GM21825 (cell line): Measurements from ENCODE around the gene TMEM141.

Source experiments
- ATAC-seq: cut with Tn5 transposase; IDR thresholded peaks from one replicate; pipeline ENCODE4 v1.9.1; 2021; ENCODE audit warnings: mild to moderate bottlenecking, moderate library complexity; ENCODE audit not compliant: unreplicated experiment

The TMEM141 gene

DNA sequence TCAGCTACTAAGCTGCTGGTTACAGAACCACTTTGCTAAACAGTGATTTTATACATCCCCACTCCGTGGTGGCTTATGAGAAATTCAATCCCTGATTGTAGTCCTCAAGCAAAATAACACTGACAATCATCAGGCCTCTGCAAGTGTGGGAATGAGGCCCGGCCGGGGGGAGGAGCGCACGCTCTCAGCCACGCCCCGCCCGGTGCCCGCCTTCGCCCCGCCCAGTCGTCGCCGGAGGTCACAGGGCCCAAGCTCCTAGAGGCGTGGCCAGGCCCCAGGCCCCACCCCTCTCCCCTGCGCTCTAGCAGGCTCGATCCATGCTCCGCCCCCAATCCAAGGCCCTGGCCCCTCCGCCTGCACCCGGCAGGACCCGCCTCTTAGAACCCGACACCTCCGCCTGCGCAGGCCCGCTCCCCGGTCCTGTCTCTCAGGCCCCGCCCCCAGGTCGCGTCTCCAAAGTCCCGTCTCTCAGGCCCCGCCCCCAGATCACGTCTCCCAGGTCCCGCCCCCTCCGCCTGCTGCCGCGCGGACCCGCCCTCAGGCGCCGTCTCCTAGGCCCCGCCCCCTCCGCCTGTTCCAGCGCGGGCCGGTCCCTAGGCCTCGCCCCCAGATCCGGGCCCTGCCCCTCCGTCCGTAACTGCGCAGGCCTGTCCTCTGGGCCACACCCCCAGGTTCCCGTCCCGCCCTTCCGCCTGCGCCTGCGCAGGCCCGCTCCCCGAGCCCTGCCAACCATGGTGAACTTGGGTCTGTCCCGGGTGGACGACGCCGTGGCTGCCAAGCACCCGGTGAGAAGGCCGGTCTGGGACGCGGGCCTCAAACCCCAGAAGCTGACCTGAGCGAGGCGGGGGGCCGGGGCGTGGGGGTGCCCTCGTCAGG lies at the start of gene TMEM141:
Gene TMEM141 (plus strand): TSS at position 705 of the 876 bp plus-strand sequence. CDS start 27 bp downstream, at position 732.
- ATAC-seq: peak; percentile 84

DNA sequence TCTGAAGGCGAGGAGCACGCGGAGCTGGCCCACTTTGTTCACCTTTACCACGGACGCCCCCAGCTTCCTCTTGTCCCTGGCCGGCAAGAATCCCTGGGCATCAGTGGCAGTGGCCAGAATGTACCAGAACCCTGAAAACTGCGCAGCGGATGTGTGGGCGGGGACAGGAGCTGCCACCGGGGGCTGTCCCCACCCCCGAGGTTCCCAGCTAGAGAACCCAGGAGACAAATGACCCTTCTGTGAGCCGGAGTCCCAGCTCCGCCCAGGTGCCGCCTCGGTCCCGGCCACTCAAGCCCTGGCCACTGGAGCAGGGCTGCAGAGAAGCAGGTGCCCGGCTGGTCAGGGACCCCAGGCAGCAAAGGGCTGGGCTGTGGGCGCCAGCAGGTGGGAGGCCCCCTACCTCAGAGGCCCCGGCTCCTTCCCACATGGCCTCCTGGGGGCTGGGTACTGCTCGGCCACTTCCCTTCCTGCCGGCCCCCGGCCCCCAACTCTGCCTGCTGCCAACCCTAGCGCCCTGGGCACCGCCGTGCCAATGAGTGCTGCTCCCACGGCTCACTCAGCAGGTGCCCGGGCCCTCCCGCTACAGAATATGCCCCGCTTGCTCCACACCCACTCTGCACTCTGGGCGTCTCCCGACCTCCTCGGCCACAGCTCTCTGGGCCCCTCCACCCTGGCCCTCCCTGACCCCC lies 49.1 kb upstream of the TMEM141 start:
- peak; percentile 44 for ATAC-seq

DNA sequence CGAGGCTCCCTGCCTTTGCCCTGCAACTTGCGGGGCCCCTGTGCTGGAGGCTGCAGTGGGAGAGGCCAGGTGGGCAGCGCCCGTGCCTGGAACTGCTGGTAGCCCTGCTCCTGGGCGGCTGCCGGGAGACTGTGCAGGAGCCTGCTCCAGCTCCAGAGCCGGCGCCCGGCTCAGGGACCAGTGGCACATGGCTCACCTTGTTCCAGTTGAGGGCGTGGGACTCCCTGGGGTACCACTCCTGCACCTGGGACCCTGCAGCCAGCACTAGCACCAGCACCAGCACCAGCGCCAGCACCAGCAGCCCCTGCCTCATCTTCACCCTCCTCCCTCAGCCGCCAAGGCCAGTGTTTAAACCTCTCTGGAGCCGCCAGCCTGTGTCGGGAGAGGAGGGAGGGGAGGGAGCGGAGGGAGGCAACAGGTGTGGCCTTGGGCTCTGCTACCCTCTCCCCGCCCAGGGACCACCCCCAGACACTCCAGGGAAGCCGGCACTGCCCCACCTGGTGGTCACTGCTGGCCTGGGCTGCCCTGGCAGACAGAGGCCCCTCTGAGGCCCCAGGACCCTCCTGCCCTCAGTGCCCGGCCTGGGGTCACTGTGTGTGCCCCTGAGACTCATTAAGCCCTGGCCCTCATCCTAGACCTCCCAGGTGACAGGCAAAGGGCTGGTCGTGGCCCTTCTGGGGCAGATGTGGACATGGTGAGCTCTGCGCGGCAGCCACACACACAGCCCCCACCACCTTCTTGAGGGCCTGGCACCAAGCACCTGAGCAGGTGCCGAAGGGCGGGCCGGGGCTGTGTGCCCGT lies 48.4 kb upstream of the TMEM141 start, which contains the start of gene LCN10:
Gene LCN10 (minus strand): TSS at position 350 of the 801 bp plus-strand sequence. CDS start 37 bp downstream, at position 313.
- ATAC-seq: no peak

DNA sequence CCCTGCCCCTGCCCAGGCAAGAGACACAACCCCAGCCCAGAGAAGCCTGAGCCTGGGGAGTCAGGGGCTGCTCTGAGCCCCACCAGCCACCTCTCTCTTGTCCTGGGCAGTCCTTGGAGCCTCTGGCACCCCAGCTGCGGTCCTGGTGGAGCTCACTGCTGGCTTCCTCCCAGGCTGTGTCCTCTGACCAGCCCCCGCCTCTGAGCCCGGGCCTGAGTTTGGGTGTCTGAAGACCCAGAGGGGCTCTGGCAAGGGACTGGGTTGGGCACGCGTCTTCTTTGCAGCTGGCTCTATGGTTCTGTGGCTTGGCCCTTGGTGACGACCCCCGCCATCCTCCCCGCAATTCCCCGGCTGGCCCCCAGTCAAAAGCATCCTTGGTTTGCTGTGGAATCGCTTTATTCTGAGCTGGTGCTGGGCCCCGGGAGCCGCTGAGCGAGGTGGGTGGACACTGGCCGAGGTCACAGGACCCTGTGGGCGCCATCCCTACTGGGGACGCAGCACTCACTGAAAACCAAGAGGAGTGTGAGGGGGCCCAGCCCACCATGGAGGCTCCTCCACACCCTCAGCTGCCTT lies 47.4 kb upstream of the TMEM141 start:
- ATAC-seq: no peak

DNA sequence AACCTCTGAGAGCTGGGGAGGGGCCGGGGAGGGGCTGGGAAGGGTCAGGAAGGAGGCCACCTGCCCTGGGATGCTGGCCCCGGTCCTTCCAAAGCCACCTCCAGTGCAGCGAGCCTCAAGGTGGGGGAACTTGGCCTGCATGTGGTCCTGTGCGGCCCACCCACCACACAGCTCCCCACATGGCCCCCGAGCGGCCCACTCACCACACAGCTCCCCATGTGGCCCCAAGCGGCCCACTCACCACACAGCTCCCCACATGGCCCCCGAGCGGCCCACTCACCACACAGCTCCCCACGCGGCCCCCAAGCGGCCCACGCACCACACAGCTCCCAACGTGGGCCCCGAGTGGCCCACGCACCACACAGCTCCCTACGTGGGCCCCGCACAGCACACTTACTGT lies 46.4 kb upstream of the TMEM141 start:
- no peak for ATAC-seq

DNA sequence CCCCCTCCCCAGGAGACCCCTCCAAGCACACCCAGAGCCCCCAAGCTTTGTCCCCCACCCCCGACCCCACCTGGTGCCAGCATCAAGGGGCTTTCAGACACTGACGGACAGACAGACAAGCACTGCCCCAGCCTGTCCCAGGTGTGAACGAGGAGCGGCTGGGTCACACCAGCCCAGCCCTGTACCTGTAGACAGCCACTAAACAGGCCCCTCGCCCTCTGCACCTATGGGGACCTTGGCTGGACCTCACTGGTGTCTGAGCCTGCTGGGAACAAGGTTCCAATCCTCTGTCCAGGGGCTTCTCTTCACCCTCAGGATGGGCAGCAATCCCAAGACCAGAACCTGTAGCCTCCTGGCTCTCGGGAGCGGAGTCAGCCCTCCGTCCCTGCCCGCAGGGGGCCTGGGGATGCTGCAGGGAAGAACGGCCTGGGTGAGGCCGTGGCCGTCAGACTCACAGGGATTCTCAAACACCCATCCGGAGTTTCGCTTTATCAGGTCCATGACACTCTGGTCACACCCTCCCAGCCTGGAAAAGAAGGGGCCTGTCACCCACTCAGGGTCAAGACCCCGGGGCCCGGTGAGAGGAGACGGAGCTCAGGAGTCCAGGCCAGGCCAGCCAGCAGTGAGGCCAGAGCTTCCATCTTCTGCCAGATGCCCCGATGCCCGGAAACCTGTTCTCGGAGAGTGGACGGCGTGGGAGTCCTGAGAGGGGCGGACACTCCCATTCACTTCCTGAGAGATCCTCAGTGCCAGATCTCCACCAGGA lies 45.6 kb upstream of the TMEM141 start:
- ATAC-seq: no peak

DNA sequence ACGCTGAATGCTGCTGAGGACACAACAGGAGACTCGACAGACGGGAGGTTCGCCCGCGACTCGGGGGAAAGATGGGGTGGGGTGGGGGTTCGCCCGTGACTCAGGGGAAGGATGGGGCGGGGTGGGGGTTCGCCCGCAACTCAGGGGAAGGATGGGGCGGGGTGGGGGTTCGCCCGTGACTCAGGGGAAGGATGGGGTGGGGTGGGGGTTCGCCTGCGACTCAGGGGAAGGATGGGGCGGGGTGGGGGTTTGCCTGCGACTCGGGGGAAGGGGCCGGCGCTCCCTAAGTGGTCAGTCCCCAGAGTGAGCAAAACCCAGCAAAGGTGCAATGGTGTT lies 45.0 kb upstream of the TMEM141 start:
- no peak for ATAC-seq

DNA sequence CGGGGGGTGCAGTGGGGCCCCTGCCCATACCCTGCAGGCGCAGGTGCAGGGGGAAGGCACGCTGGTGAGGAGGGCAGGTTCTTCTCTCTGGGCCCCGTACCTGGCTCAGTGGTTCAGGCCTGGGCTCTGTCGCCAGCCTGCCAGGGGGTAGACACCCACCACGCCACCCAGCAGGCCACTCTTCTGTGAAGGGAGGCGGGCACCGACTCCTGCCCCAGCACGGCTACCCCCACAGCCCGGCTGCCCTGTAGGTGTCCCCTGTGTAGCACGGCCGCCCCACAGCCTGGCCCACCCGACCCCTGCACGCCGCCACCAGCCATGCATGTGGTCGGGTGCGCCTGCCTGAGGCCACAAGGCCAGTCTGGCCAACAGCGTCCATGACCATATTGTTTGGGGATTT lies 44.5 kb upstream of the TMEM141 start:
- no peak for ATAC-seq

DNA sequence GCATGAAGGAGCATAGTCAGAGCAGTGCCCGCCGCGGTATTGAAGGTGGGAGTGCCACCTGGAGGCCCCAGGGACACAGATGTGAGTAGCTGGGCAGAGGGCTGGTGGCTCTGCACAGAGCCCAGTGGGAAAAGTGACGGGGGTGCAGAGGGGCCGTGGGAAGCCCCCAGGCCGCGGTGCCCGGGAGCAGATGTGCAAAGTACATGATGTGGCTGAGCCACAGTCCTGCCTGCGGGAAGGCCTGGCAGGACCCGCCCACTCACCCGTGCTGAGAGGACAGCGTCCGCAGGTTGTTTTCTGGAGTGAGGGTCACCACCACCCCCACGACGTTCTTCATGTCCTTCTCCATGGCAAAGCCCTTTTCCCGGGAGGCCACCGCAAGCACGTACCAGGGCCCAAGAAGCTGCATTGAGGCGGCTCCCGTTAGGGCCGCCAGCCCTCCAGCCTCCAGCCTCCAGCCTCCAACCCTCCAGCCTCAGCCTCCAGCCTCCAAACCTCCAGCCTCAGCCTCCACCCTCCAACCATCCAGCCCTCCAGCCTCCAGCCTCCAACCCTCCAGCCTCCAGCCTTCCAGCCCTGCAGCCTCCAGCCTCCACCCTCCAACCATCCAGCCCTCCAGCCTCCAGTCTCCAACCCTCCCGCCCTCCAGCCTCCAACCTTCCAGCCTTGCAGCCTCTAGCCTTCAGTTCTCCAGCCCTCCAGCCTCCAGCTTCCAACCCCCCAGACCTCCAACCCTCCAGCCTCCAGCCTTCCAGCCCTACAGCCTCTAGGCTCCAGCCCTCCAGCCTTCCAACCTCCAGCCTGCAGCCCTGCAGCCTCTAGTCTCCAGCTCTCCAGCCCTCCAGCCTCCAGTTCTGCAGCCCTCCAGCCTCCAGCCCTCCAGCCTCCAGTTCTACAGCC lies 43.7 kb upstream of the TMEM141 start:
- ATAC-seq: no peak

DNA sequence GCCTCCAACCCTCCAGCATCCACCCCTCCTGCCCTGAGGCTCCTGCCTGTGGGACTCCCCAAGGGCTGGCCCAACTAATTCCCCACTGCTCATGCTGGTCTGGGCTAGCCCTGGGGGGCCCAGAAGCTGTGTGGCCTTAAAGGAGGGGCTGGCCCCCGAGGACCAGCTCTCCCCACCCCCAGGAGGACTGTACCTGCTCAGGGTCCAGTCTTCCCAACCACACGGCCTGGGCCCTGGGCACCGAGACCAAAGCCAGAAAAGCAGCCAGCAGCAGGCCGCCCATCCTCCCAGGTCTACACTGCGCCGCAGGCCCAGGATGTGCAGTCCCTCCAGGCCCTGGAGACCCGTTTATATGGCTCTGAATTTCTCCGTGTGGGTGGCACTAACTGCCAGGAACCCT lies 42.9 kb upstream of the TMEM141 start, which contains the start of gene LCN6:
Gene LCN6 (minus strand): TSS at position 325 of the 400 bp plus-strand sequence. CDS start 42 bp downstream, at position 283.
- no peak for ATAC-seq

DNA sequence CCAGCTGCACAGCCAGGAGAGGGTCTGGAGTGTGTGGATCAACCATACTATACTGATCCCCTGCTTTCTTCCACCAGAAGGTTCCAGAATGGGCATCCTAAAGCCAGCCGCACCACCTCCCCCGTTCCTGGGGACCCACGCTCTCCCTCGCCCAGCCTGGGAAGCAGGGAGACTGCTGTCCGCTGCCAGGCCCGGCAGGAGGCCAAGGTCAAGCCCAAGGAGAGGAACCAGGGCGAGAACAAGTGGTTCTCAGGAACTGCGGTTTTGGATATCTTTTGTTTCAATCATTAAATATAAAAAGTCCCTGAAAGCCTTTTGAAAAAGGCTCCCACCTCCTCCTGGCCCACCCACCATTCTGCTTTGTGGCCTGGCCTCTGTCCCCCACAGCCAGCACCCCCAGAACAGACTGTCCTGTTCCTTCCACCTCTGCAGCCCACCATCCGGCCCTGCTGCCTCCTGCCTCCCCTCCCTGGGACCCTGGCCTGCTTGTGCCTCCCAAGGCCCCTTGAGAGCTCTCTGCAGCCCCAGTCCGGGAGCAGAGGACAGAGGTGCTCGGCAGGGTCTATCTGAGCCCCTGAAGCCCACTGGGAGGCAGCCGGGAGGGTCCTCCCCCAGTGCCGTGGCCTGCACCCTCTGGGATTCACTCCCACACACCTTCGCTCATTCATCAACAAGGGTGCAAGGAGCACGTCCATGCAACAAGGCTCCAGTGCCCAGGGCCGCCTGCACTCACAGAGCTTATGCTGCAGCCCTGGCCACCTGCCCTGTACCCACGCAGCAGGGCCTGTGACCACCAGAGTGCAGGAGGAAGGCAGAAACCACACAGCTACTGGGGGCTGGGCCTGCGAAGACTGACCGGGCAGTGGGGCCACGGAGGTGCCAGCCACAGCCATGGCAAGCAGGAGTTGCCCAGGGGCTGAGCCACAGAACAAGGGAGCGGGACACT lies 42.2 kb upstream of the TMEM141 start:
- no peak for ATAC-seq

DNA sequence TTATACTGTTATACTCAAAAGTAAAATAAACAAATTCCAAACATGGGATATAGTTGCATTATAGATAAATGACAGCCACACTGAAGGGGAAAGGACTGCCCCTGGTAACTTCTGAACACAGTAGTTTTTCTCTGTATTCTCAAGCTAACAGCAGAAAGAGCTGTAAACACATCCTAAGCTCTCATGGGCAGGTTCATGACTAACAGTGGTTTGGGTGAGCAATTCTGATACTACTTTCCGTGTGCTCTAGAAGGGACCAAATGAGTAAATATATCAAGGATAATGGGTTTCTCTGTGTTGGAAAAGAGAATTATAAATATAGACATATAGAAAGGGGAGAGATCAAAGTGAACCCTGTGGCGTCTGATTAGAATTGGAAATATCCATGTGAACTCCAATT lies 40.6 kb upstream of the TMEM141 start:
- no peak for ATAC-seq

DNA sequence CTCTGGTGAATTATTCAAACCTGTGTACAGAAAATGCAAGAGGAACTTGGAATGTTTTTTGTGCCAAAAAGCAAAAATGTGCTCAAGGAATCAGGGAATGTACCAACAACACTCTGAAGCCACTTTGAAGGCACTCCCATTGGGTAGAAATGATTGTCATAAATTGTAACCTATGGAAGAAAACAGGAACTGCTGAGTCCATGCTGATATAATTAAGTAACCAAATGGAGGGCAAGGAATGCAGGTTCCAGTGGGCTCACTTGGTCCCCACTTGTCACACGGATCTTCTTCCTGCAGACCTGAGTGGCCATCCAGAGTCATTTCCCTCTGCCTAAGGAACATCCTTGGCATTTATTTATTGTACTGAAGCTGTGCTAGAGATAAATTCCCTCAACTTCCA lies 39.9 kb upstream of the TMEM141 start:
- ATAC-seq: no peak

DNA sequence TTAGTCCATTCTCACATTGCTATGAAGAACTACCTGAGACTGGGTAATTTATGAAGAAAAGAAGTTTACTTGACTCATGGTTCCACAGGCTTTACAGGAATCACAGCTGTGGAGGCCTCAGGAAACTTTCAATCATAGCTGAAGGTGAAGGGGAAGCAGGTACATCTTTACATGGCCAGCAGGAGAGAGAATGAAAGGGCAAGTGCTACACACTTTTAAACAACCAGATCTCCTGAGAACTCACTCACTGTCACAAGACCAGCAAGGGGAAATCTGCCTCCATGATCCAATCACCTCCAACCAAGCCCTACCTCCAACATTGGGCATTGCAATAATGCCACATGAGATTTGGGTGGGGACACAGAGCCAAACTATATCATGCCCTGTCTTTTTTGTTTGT lies 39.3 kb upstream of the TMEM141 start:
- no peak for ATAC-seq

DNA sequence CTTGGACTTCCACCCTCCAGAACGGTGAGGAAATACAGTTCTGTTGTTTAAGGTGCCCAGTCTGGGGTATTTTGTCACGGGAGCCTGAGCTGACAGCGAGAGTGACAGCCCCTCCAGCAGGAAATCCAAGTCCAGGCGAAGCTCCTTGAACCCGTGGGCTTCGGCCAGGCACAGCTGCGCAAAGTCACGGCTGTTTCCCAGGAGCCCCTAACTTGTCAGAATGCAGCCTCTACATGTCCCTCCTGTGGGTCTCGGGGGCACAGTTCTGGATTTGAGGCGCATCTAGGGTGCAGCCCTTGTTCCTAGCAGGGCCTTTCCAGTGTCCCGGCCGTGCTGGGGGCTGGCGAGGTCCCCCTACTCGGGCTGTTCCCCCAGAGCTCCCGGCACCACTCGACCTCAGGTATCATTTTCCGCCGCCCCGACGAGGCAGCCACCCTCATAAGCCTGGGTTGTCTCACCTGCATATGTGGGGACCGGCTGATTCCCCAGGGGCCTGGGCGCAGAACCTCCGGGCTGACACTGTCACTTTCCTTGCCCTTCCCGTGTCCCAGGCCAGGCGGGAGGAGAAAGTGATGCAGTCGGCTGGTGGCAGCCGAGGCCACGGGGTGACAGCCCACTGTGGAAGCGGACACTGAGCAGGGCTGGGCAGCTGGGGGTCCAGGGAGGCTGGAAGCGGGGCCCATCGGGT lies 37.6 kb upstream of the TMEM141 start:
- no peak for ATAC-seq

DNA sequence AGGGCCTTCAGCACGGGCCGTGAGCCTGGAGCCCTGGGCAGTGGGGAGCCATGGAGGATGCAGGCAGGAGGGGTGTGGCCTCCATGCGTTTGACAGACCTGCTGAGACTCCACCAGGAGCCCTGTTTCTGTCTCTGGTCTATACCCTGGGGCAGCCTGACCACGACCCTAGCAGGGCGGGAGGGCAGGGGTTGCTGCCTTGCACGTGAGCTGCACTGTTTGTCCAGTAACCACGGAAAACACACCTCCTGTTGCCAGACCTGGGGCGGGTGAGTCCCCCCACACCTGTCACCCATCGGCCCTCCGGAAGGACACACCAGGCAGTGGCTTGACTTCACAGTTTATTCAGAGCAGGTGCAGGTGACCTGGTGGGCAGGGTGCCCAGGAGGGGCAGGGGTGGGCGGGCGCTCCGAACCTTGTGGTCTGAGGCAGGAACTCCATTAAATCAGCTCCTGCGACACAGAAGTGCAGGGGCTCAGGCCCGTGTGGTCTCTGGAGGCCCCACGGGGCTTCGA lies 37.0 kb upstream of the TMEM141 start:
- no peak for ATAC-seq

DNA sequence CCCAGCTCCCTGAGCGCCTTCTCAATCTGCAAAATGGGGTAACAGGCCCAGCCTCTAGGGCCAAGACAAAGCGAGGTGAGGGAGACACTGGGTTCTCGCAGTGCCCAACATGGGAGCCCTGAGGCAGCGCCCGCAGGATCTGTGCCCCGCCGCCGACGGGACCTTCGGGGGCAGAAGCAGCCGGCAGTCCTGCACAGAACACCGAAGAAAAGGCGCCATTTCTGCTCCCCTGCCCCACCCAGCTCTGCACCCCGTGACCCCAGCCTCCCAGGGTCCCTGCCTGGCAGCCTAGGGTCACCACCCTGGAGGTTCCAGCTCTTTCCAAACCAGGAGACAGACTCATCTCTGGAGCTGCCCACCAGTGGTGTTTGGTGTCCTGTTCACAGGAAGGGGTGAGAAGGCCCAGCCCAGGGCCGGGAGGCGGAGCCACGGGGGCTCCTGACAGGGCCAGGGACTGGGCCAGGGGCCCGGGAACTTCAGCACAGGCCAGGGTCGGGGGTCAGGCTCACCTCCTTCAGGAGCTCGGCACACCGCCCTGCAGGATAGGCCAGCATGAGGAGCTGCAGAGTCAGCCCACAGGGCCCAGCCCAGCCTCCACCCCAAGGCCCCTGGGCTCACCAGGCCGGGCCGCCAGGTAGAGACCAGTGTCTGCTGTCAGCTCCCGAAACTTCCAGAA lies 36.4 kb upstream of the TMEM141 start:
- no peak for ATAC-seq
